Stomach smooth muscle (tissue), 2 donors: ENCODE measurements around the gene SLC8A3.
A peak's percentile ranks its signal among the peaks of the same experiment; 100 is the strongest.

ENCODE experiments used
- H3K27ac ChIP-seq: one replicate; pipeline ENCODE4 v1.7.0; 2013; ENCODE audit warnings: mild to moderate bottlenecking, low read length, inconsistent platforms
- H3K27me3 ChIP-seq, 2 donors: one replicate each; pipeline ENCODE4 v1.7.0; 2013; ENCODE audit warnings: low read length in 2 of 2; ENCODE audit not compliant: insufficient read depth in 2 of 2, control insufficient read depth in 1 of 2
- H3K36me3 ChIP-seq, 2 donors: one replicate each; pipeline ENCODE4 v1.7.0; 2013; ENCODE audit warnings: low read length in 2 of 2; ENCODE audit not compliant: control insufficient read depth in 2 of 2, insufficient read depth in 2 of 2
- H3K4me1 ChIP-seq: one replicate; pipeline ENCODE4 v1.7.0; 2013; ENCODE audit warnings: low read length; ENCODE audit not compliant: control insufficient read depth, insufficient read depth
- H3K4me3 ChIP-seq, 2 donors: one replicate each; pipeline ENCODE4 v1.7.0; 2013; ENCODE audit warnings: low read length in 2 of 2
- H3K9ac ChIP-seq, 2 donors: one replicate each; pipeline ENCODE4 v1.7.0; 2013; ENCODE audit warnings: low read length in 2 of 2, mild to moderate bottlenecking in 1 of 2
- H3K9me3 ChIP-seq, 2 donors: one replicate each; pipeline ENCODE4 v1.7.0; 2013; ENCODE audit warnings: low read length in 2 of 2; ENCODE audit not compliant: control insufficient read depth in 2 of 2
- donor health status: healthy.
- donor health status: Pancreatic carcinoma.

SLC8A3 gene

GRCh38 chr14:70201994-70202393 is 13.2 kb upstream of the SLC8A3 start:
- Histone ChIP-seq H3K27ac (no peak overlapping the region), H3K9ac (no peak overlapping the region), H3K4me3 (no peak overlapping the region), H3K9me3 (no peaks in the 10 kb centered on the region), H3K4me1 (no peaks in the 10 kb centered on the region), H3K36me3 (no peaks in the 10 kb centered on the region), H3K27me3 (peaks cover 0 to 5% of the 10 kb centered on the region in 2 donors)

GRCh38 chr14:70193396-70193795 is 4.6 kb upstream of the SLC8A3 start:
- Histone ChIP-seq H3K9ac (no peak overlapping the region), H3K9me3 (no peaks in the 10 kb centered on the region), H3K4me1 (peaks cover 4% of the 10 kb centered on the region), H3K4me3 (no peak overlapping the region), H3K36me3 (no peaks in the 10 kb centered on the region), H3K27me3 (peaks cover 20 to 21% of the 10 kb centered on the region in 2 donors), H3K27ac (no peak overlapping the region)

GRCh38 chr14:70192915-70193314 is 4.2 kb upstream of the SLC8A3 start:
- Histone ChIP-seq H3K4me1 (peaks cover 9% of the 10 kb centered on the region), H3K9ac (no peak overlapping the region), H3K36me3 (no peaks in the 10 kb centered on the region), H3K9me3 (no peaks in the 10 kb centered on the region), H3K4me3 (no peak overlapping the region), H3K27ac (no peak overlapping the region), H3K27me3 (peaks cover 24 to 25% of the 10 kb centered on the region in 2 donors)

- Histone ChIP-seq H3K4me3 (no peak overlapping the region), H3K27me3 (peaks cover 31 to 38% of the 10 kb centered on the region in 2 donors), H3K27ac (no peak overlapping the region), H3K4me1 (peaks cover 18% of the 10 kb centered on the region), H3K36me3 (no peaks in the 10 kb centered on the region), H3K9me3 (no peaks in the 10 kb centered on the region), H3K9ac (no peak overlapping the region)
These were observed 1.4 kb upstream of the SLC8A3 start for GRCh38 chr14:70190156-70190555.

- Histone ChIP-seq H3K9me3 (no peaks in the 10 kb centered on the region), H3K4me1 (peaks cover 18% of the 10 kb centered on the region), H3K4me3 (peak overlapping the region; percentile 49 to 67), H3K27me3 (peaks cover 31 to 38% of the 10 kb centered on the region in 2 donors), H3K36me3 (no peaks in the 10 kb centered on the region), H3K27ac (no peak overlapping the region), H3K9ac (no peak overlapping the region)
These were observed 816 bp upstream of the SLC8A3 start for GRCh38 chr14:70189456-70190077.

- Histone ChIP-seq H3K27ac (no peak overlapping the region), H3K9ac (no peak overlapping the region), H3K27me3 (peaks cover 31 to 38% of the 10 kb centered on the region in 2 donors)
These were observed 461 bp downstream of the SLC8A3 start for GRCh38 chr14:70188322-70188658.

GRCh38 chr14:70186900-70187451 is 1.8 kb downstream of the SLC8A3 start:
- no peaks in the 10 kb centered on the region for H3K9me3 ChIP-seq
- peaks cover 24 to 34% of the 10 kb centered on the region in 2 donors for H3K27me3 ChIP-seq
- no peak overlapping the region for H3K9ac ChIP-seq
- H3K4me3 ChIP-seq: peak overlapping the region; percentile 67 to 72
- H3K4me1 ChIP-seq: peaks cover 18% of the 10 kb centered on the region
- H3K36me3 ChIP-seq: no peaks in the 10 kb centered on the region
- H3K27ac ChIP-seq: no peak overlapping the region

More at GRCh38 chr14:70188322-70188658, 461 bp downstream of the SLC8A3 start:
- Histone ChIP-seq H3K4me1 (peaks cover 18% of the 10 kb centered on the region), H3K36me3 (no peaks in the 10 kb centered on the region), H3K4me3 (peak overlapping the region; percentile 67 to 72), H3K9me3 (no peaks in the 10 kb centered on the region)

- Histone ChIP-seq H3K4me1 (peaks cover 18% of the 10 kb centered on the region), H3K36me3 (no peaks in the 10 kb centered on the region), H3K4me3 (no peak overlapping the region), H3K27me3 (peaks cover 12 to 28% of the 10 kb centered on the region in 2 donors), H3K27ac (no peak overlapping the region), H3K9me3 (no peaks in the 10 kb centered on the region), H3K9ac (no peak overlapping the region)
These were observed 4.8 kb downstream of the SLC8A3 start for GRCh38 chr14:70183991-70184390.

GRCh38 chr14:70181276-70181675 is 7.5 kb downstream of the SLC8A3 start:
- peaks cover 0 to 6% of the 10 kb centered on the region in 2 donors for H3K27me3 ChIP-seq
- H3K36me3 ChIP-seq: no peaks in the 10 kb centered on the region
- H3K4me1 ChIP-seq: no peaks in the 10 kb centered on the region
- H3K9me3 ChIP-seq: no peaks in the 10 kb centered on the region
- H3K4me3 ChIP-seq: no peak overlapping the region
- H3K9ac ChIP-seq: no peak overlapping the region
- no peak overlapping the region for H3K27ac ChIP-seq

GRCh38 chr14:70180718-70181117 is 8.0 kb downstream of the SLC8A3 start:
- Histone ChIP-seq H3K4me3 (no peak overlapping the region), H3K4me1 (no peaks in the 10 kb centered on the region), H3K9me3 (no peaks in the 10 kb centered on the region), H3K36me3 (no peaks in the 10 kb centered on the region), H3K27me3 (peaks cover 0 to 6% of the 10 kb centered on the region in 2 donors), H3K9ac (no peak overlapping the region), H3K27ac (no peak overlapping the region)

- Histone ChIP-seq H3K27me3 (peaks cover 0 to 6% of the 10 kb centered on the region in 2 donors), H3K4me1 (no peaks in the 10 kb centered on the region), H3K27ac (no peak overlapping the region), H3K9ac (no peak overlapping the region), H3K4me3 (no peak overlapping the region), H3K36me3 (no peaks in the 10 kb centered on the region), H3K9me3 (no peaks in the 10 kb centered on the region)
These were observed 11.5 kb downstream of the SLC8A3 start for GRCh38 chr14:70177081-70177800.
